Urinary bladder (tissue), 4 donors: Measurements from ENCODE around the gene LCP1. TPM values are rescaled to one million over a fixed set of nuclear protein-coding genes. Genes with fewer than 3 reads are reported as not detected.

Experiments
- DNase-seq: peaks from one replicate; pipeline ENCODE4 v3.0.0-alpha.2; 2015; ENCODE audit errors: extremely low spot score
- H3K27ac ChIP-seq: one replicate; pipeline ENCODE4 v1.5.1; 2013; ENCODE audit warnings: low read depth, mild to moderate bottlenecking, moderate library complexity
- H3K36me3 ChIP-seq: one replicate; pipeline ENCODE4 v1.6.1; 2013; ENCODE audit warnings: mild to moderate bottlenecking, moderate library complexity; ENCODE audit not compliant: insufficient read depth
- H3K4me1 ChIP-seq: one replicate; pipeline ENCODE4 v1.6.1; 2013; ENCODE audit warnings: mild to moderate bottlenecking, moderate library complexity; ENCODE audit not compliant: insufficient read depth
- H3K4me3 ChIP-seq: one replicate; pipeline ENCODE4 v1.5.1; 2013; ENCODE audit warnings: low read depth, low read length
- WGBS: extraction: QIAGEN DNeasy Blood & Tissue Kit; methylation state at CpG from one replicate; pipeline ENCODE4 v1.1.7; 2013; 5-methylcytosine and 5-hydroxymethylcytosine counted together
- polyA plus RNA-seq: library from polyadenylated mRNA; stranded (reverse); fragments of 200-250 nt; gene quantifications from one replicate; pipeline ENCODE4 v1.2.3, GENCODE V29; 2013
- total RNA-seq: library from RNA; depleted of rRNA; stranded (reverse); fragments of >200 nt; gene quantifications from one replicate; pipeline ENCODE4 v1.2.3, GENCODE V29; 2014
- donor health status: healthy with polysubstance abuse.
- donor health status: healthy.

Gene LCP1
- total and polyA plus RNA-seq, 2 donors: 26.7 to 43.5 TPM

GRCh38 chr13:46160471-46161066 is 21.4 kb downstream of the LCP1 start:
- H3K4me1 ChIP-seq: no peaks in the 10 kb centered on the region
- no peak for DNase-seq
- WGBS: 35% methylated on average over 4 of the region's 4 CpGs

GRCh38 chr13:46160065-46160464 is 21.9 kb downstream of the LCP1 start:
- H3K4me1 ChIP-seq: no peaks in the 10 kb centered on the region
- H3K27ac ChIP-seq: no peak overlapping the region
- H3K36me3 ChIP-seq: no peaks in the 10 kb centered on the region
- 77% methylated on average over 4 of the region's 4 CpGs for WGBS
- H3K4me3 ChIP-seq: no peak overlapping the region
- DNase-seq: no peak

More at GRCh38 chr13:46160471-46161066, 21.4 kb downstream of the LCP1 start:
- Histone ChIP-seq H3K4me3 (no peak overlapping the region), H3K27ac (no peak overlapping the region), H3K36me3 (no peaks in the 10 kb centered on the region)

DNA sequence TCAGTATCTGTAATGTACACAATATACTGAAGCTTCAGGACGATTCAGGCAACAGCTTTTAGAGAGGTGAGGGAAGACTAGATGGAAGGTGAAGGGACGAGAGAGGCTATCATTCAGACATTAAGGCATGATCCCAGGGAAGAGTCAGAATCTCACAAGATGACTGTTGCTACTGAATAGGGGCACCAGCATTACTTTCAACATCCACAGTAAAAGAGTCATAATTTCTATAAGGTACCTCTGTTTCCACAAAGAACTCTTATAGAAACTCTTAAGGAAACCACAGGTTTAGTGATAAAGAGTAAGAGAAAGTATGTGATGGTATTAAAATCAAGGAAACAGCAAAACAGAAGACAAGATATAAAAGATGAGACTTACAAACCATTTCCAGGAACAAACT is 23.0 kb downstream of the LCP1 start:
- Histone ChIP-seq H3K4me3 (no peak overlapping the region), H3K27ac (no peak overlapping the region), H3K36me3 (no peaks in the 10 kb centered on the region), H3K4me1 (no peaks in the 10 kb centered on the region)
- WGBS: 87% methylated on average over 2 of the region's 2 CpGs
- no peak for DNase-seq

DNA sequence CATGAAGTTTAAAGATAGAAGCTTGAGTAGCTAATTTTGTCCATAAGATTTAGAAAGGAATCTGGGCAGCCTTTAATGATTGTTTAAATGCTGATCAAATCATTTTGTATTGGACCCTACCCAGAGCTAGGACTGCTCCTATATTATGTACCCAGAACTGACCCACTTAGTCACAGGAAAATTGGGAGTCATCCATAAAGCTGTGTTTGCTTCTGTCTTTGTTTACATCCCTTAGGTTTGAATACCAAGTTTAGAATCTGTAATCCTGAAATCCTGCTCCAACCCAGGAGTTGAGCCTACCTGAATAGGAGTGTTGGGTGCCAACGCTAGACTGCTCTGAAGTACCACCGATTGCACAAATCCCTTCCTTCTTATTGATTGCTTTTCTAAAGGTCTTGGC is 23.8 kb downstream of the LCP1 start:
- DNase-seq: no peak
- Histone ChIP-seq H3K4me3 (no peak overlapping the region), H3K27ac (no peak overlapping the region), H3K36me3 (no peaks in the 10 kb centered on the region), H3K4me1 (no peaks in the 10 kb centered on the region)
- WGBS: 91% methylated on average over 2 of the region's 2 CpGs

GRCh38 chr13:46154136-46154801 is 27.7 kb downstream of the LCP1 start:
- DNase-seq: peak; percentile 64
- H3K4me1 ChIP-seq: no peaks in the 10 kb centered on the region
- H3K36me3 ChIP-seq: no peaks in the 10 kb centered on the region
- 45% methylated on average over 7 of the region's 7 CpGs for WGBS
- no peak overlapping the region for H3K27ac ChIP-seq
- no peak overlapping the region for H3K4me3 ChIP-seq

- WGBS: 94% methylated on average over 6 of the region's 6 CpGs
- no peaks in the 10 kb centered on the region for H3K36me3 ChIP-seq
- no peak overlapping the region for H3K27ac ChIP-seq
- no peak for DNase-seq
- no peaks in the 10 kb centered on the region for H3K4me1 ChIP-seq
- H3K4me3 ChIP-seq: no peak overlapping the region
Observed at GRCh38 chr13:46152627-46153328, 29.2 kb downstream of the LCP1 start.

DNA sequence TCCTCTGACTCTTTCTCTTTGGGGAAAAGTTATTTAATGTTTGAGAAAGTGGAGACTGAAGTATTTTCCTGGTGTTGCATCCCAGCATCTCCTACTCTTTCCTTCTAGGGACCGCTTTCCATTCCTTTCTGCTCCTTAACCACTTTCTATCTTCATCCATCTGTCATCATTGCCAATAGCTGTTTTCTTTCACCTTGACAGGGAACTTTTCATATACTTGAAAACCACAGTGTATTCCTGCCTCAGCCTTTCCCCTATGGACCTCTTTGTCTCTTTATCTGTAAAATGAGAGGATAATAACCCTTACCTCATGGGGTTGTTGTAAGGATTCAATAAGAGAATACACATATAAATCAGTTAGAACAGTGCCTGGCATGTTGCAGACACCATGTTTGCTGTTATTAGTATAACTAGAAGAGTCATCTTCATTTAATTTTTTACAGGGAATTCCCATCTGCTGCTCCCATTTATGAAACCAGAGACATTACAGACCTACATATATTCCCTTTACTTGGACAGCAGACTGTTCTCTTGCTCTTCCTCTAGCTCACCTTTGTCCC is 31.8 kb downstream of the LCP1 start:
- Histone ChIP-seq H3K4me1 (no peaks in the 10 kb centered on the region), H3K36me3 (no peaks in the 10 kb centered on the region), H3K4me3 (no peak overlapping the region), H3K27ac (no peak overlapping the region)
- 93% methylated on average over 1 of the region's 1 CpG for WGBS
- DNase-seq: no peak

DNA sequence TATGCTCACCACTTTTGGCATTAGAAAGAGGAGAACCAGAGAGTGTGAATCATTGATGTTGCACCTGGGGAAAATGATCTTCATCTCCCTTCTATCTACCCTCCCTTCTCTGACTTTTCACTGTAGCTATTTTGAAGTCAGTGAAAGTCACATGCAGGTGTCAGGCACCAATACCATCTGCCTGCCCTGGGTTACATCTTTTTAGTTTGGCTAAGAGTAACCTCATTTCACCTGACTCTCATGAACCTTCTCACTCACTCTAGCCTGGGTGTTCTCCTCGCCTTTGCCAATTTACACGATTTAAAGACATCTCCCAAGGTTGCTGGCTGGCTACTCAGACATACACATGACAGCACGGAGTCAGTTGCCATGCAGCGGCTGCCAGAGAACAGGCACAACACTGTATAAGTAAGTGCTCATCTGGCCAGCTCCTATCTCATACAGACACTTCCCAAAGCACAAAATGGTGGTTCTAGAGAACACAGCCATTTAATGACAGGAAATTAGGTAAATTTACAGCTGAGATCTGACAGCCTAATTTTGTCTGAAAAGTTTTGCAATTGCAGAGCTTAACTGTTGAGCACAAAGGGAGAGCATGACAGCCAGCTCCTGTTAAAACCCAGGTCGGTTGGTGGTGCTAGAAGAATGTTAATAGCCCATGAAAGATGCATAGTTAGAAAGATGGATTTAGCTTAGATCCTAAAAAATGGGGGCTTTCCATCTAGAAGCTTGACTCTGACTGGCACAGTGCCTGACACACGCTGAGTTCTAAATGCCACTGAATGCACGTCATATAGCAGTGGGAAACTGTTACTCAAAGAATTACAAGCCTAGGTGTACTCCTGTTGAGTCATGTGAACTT is 32.5 kb downstream of the LCP1 start:
- Histone ChIP-seq H3K4me3 (no peak overlapping the region), H3K4me1 (no peaks in the 10 kb centered on the region), H3K36me3 (no peaks in the 10 kb centered on the region), H3K27ac (no peak overlapping the region)
- no peak for DNase-seq
- WGBS: 63% methylated on average over 7 of the region's 7 CpGs

DNA sequence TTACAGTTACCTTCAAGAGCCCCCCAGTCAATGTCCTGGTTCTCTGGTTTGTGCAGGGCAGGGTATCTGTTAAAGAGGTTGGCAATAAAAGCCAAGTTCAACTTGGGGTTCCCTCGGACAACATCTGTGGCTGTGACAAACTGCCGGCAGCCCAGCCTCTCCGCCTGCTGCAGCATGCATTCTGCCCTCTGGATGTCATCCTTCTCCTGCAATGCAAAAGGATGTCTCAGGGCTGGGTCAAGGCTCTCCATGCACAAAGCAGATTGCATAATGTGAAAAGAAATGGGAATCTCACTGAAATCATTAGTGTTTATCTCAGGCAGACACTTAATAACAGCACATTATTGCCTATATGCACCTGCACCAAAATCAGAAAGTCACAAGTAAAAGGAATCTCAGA is 35.1 kb downstream of the LCP1 start:
- 29% methylated on average over 3 of the region's 3 CpGs for WGBS
- Histone ChIP-seq H3K4me1 (no peaks in the 10 kb centered on the region), H3K36me3 (no peaks in the 10 kb centered on the region), H3K27ac (no peak overlapping the region), H3K4me3 (no peak overlapping the region)
- DNase-seq: no peak

DNA sequence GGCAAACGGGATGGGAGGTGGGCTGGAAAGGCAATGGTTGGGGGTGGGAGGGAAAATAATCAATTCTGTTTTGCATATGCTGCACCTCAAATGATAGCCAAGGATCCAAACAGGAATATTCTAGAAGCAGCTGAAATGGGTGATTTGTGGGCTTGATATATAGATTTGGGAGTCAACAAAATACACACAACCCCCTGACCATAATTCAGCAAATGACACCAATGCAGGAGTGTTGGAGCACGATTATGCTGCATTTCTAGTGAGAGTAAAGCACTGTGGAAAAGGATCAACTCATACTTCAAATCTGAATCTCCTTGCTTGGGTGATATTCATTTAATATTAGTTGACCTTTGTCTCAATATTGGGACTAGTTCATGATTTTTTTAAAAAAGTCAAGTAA is 36.0 kb downstream of the LCP1 start:
- WGBS: 52% methylated on average over 2 of the region's 2 CpGs
- Histone ChIP-seq H3K4me1 (no peaks in the 10 kb centered on the region), H3K36me3 (no peaks in the 10 kb centered on the region), H3K27ac (no peak overlapping the region), H3K4me3 (no peak overlapping the region)
- no peak for DNase-seq

GRCh38 chr13:46145135-46145534 is 36.8 kb downstream of the LCP1 start:
- Histone ChIP-seq H3K27ac (no peak overlapping the region), H3K4me1 (no peaks in the 10 kb centered on the region), H3K36me3 (no peaks in the 10 kb centered on the region), H3K4me3 (no peak overlapping the region)
- WGBS: 65% methylated on average over 4 of the region's 4 CpGs
- no peak for DNase-seq

DNA sequence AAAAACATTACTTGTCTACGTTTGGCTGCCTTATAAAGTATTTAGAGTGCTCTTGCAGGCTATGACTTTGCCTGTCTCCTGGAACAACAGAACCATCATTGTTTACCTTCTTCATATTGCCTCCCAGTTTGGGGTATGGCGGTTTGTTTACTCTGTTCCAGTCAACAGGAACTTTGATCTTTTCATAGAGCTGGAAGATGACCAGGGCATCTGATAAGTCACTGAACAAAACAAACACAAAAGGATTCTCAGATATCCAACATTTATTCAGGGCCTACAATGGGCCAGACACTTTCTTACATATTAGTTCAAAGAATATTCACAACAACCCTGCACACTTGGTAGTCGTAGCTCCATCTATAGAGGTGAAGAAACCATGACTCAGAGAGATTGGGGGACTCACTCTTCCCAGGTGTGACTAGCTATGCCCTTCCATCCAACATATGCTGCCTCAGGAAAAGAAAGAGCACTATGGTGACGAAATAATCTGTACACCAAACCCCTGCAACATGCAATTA is 38.7 kb downstream of the LCP1 start:
- 57% methylated on average over 4 of the region's 4 CpGs for WGBS
- no peak overlapping the region for H3K4me3 ChIP-seq
- H3K36me3 ChIP-seq: no peaks in the 10 kb centered on the region
- DNase-seq: no peak
- no peaks in the 10 kb centered on the region for H3K4me1 ChIP-seq
- no peak overlapping the region for H3K27ac ChIP-seq

- H3K4me3 ChIP-seq: no peak overlapping the region
- 72% methylated on average over 3 of the region's 3 CpGs for WGBS
- no peaks in the 10 kb centered on the region for H3K4me1 ChIP-seq
- no peaks in the 10 kb centered on the region for H3K36me3 ChIP-seq
- no peak for DNase-seq
- H3K27ac ChIP-seq: no peak overlapping the region
Observed at GRCh38 chr13:46142776-46143175, 39.2 kb downstream of the LCP1 start.
